ENCODE measurements around the gene ZFPM1.

- TF ChIP-seq CTCF (IDR thresholded peaks at IDR 0.05) (no peak), POLR2AphosphoS5 (IDR thresholded peaks at IDR 0.05) (no peak)
These were observed 41.5 kb downstream of the ZFPM1 start for GRCh38 chr16:88494335-88495154.
